Hematopoietic multipotent progenitor cell treated with erythropoietin and hydrocortisone succinate and interleukin-3 and kit ligand, for 8 days (in vitro differentiated cells): ENCODE data around the gene ZZZ3.
"Not testable (repeated sequence)": the region's sequence is repeated elsewhere in the genome, so short reads cannot be mapped to it uniquely, and the experiment has no call there.

Experiments used
- DNase-seq: peaks from one replicate; pipeline ENCODE4 v3.0.0-alpha.2; 2015

The ZZZ3 gene

DNA sequence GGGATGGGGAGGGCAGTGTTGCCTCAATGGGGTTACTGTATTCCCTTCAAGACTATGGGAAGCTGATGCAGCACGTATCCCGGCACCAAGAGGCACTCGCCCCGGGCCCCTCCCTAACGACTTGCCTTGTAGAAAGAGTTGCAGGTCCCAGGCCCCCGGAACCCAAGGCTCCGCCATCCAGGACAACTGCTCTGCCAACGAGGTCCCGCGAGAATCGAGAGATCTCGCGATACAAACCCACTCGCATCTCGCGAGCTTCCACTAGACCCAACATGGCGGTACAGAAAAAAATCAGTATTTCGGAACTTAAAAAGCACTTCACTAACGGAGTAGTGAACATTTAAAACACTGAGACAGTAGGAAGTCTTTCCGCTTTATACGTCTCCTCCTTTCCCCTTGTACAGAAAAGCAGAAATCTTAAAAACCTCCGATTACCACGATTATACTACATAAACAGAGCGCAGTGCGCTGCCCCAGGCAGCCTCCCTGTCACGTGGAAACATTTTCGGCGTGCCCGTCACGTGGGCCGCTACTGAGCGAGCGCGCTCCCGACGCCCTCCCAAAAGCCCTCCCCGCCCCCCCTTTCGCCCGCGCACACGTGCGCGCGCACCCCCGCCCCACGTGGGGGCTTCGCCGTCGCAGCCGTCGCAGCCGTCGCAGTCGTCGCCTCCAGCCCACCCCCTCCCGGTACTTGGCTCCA lies at the start of gene ZZZ3:
TSS of gene ZZZ3 (minus strand) at position 199 of the 700 bp plus-strand sequence. CDS start 49,304 bp downstream, outside the sequence.
- peak; percentile 95 for DNase-seq

DNA sequence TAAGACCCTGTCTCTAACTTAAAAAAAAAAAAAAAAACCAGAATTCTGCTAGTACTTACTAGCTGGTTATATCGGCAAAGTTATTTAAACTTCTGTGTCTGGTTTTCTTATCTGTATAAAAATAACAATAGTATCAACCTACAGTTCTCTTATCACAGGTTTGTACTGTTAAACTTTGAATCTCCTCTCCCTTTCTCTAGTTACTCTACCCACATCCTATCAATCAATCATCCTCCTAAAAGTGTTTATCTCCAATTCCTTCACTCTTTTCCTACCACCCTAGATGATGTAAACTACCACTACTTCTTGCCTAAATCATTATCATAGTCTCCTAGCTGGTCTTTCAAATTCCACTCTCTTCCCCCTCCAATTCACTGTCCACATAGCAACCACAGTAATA lies 49.6 kb upstream of the ZZZ3 start:
- no peak for DNase-seq

DNA sequence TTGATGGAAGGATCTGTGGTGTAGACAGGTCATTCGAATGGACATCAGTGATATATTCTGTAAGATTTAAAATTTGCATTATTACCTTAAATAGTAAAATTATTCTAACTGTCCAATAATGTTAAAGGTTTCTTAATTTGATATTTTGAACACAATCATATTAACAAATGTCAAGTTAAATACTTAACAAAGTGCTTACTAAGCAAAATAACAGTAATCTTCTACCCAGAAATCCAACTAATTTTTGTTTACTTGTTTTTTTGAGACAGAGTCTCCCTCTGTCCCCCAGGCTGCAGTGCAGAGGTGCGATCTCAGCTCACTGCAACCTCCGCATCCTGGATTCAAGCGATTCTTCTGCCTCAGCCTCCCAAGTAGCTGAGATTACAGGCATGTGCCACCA lies 43.2 kb upstream of the ZZZ3 start:
- DNase-seq, result no peak

DNA sequence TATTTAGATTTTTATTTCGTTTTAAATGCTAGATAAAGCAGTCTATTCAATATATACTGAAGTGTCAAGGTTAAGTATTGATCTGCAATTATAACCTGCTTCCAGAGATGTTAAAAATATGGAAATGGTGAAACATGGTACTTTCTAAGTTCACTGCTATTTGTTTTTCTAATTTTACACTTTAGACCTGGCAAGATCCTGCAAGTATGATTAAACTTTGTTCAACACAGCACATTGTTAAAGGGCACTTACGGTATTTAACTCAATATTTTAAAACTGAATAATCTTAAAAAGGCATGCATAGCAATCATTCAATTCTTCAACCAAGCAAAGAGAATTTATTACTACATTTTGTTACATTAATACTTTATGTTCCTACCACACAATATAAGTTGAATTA lies 35.7 kb upstream of the ZZZ3 start:
- DNase-seq, result no peak

DNA sequence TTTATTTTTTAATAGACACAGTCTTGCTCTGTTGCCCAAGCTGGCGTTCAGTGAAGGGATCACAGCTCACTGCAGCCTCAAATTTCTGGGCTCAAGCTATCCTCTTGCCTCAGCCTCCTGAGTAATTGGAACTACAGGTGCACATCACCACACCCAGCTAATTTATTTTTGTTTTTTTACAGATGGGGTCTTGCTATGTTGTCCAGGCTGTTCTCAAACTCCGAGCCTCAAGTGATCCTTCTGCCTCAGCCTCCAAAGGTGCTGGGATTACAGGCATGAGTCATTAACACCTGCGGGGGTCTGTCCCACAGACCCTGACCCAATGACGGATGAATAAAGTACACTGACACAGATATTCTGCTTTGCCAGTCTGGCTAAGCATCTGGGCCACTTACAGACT lies 33.6 kb upstream of the ZZZ3 start:
- no peak for DNase-seq

DNA sequence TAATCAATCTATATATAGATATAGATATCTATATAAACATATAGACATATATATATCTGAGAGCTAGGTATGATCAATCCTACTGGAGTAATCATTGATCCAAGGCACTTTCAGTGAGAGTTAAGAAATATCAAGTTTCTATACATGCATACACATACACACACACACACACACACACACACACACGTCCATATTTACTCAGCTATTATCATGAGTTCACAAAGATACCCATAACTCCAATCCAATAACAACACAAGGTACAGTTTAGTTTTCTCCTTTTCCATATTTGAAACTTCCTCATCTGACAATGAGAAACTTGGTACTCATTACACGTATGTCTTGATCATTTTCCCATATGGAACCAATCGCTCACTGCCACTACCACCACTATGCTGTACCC lies 27.3 kb upstream of the ZZZ3 start:
- DNase-seq, result no peak

DNA sequence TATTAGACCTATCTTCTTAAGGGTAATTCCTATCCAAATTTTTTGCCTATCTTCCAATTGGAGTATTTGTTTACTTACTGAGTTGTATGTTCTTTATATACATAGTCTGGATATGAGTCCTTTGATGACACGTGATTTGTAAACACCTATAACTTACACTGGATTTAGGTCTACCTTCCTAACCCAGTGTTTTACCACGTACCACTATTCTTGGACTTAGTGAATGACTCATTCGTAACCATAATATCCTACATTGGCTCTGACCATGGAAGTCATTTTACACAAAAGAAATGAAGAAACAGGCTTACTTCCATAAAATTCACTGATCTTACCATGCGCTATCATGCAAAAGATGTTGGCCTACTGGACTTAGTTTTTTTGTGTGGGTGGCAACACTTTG lies 23.9 kb upstream of the ZZZ3 start:
- DNase-seq, result no peak

DNA sequence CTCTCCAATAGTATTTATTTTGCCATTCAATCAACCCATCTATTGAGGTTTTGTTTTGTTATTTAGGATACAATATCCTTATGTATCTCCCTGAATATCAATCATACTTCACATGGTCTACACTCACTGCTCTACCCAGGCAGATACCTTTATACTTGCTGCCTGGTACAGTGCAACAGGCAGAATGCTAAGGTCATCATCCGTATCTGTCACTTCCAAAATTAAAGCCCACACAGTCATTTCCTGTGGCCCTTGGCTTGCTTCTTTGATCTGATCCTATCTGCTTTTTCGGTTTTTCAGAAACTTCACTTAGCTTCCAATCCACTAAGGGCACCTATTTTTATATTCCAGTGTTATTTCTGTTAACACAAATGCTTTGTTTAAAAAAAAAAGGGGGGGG lies 22.3 kb upstream of the ZZZ3 start:
- DNase-seq, result peak; percentile 59

DNA sequence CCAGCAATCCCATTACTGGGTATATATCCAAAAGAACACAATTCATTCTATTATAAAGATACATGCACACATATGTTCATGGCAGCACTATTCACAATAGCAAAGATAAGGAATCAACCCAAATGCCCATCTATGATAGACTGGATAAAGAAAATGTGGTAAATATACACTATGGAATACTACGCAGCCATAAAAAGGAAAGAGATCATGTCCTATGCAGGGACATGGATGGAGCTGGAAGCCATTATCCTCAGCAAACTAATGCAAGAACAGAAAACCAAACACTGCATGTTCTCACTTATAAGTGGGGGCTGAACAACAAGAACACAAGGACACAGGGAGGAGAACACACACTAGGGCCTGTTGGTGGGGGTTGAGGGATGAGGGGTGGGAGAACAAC lies 17.2 kb upstream of the ZZZ3 start:
- not testable (repeated sequence) for DNase-seq

DNA sequence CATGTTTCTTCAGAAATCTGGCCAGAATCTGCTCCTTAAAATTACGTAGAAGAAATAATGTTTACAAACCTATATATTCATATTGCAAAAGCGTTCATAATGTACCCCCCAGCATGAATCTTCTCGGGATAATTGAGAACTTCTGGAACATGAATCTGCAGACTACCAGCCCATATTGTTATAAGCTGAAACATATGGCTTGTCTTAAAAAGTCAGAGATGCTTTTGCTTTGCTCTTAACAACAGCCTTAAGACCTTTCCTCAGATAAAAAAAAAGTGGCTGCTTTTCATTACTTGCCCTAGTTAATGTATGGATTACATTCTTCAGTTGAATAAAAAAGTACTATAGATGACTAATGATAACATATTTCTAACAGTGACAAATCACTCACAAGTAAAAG lies 15.0 kb upstream of the ZZZ3 start:
- DNase-seq, result no peak

DNA sequence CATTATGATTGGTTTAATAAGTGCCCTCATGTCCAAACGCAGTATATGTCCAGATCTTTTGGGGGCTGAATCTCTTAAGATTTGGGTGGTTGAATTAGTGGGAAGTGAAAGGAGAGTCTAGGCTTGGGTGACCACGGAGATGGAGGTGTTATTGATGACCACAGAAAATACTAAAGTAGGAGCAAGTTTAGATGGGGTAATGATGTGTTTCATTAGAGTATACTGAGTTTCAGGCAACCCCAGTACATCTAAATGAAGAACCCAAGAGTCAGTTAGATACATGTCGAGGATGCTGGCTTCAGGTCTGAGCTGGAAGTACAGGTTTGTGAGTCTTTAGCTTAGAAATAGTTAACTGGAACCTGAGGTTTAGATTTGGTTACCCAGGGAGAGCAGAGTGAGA lies 6.5 kb upstream of the ZZZ3 start:
- no peak for DNase-seq

DNA sequence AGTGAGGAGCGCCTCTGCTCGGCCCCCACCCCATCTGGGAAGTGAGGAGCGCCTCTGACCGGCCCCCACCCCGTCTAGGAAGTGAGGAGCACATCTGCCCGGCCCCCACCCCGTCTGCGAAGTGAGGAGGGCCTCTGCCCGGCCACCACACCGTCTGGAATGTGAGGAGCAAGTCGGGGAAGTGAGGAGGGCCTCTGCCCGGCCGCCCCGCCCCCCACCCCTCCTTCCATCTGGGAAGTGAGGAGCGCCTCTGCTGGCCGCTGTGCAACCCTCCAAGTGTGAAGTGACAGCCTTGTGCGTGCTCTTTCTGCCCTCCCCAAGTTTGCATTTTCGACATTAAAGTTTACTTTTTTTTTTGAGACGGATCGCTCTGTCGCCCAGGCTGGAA lies 5.1 kb upstream of the ZZZ3 start:
- DNase-seq, result peak; percentile 43

DNA sequence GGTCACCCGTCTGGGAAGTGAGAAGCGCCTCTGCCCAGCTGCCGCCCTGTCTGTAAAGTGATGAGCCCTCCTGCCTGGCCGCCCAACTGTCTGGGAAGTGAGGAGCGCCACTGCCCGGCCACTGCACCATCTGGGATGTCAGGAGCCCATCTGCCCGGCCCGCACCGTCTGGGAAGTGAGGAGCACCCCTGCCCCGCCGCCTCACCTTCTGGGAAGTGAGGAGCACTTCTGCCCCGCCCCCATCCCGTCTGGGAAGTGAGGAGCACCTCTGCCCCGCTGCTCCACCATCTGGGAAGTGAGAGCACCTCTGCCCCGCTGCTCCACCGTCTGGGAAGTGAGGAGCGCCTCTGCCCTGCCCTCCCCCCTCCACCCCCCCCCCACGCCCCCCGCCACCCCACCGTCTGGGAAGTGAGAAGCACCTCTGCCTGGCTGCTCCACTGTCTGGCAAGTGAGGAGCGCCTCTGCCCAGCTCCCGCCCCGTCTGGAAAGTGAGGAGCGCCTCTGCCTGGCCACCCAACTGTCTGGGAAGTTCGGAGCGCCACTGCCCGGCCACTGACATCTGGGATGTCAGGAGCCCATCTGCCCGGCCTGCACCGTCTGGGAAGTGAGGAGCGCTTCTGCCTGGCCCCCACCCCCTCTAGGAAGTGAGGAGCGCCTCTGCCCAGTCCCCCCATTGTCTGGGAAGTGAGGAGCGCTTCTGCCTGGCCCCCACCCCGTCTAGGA lies 4.5 kb upstream of the ZZZ3 start:
- DNase-seq, result no peak

DNA sequence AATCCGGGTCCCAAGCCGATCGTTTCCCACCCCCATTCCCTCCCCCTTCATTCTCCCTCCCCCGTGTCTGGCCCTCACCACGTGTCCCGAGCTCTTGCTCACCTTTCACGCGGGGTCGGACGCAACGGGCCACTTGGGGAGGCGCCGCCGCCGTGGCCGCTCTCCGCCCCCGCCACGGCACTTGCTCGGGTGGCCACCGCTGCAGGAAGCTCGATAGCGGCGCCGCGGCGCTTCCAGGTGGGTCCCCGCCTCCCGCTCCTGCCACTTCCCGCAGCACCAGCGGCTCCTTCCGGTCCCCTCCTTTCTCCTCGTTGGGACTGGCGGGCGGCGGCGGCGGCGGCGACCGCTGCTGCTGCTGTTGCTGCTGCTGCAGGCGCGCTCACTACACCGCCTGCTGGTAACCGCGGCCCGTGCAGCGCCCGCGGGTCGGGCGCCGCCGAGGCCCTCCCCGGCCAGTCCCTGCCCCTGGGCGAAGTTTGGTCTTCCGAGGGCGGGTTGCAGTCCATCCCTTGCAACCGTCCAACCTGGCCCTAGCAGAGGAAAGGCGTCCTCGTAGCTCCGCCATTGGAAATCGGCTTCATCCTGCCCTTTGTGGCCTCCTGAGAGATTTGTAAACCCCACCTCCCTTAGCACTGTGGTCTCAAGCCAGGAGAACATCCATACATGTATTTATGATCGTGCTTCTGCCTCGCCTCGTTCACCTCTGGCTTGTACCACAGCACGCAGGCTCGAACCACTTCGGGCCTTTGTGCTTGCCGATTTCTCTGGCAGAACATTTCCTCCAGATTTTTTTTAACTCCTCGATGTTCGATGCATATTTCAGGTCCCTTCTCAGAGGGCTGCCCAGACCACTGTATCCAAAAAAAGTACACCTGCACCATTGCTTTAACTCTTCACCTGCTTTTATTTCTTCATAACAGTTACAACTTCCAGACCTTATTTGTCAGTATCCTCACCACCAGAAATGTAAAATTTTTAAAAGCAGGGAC lies 996 bp upstream of the ZZZ3 start:
- peak; percentile 93 for DNase-seq

DNA sequence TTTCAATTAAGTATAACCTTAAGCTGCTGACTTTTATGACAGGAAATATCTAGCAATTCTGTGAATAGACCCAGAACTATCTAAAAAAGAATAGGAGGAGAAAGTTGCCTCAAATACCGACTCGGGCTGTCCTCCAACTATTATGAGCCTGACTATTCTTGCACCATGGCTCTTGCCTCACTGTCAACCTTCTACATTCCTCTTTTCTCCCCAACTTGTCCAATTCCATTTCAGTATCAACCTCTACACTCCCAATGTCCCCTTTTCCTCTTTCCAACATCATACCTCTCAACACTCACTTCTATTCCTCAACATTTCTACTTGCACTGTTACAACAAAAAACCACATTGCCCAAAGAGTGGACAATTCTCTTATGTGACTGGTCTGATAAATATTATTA lies 2.3 kb downstream of the ZZZ3 start:
- no peak for DNase-seq

DNA sequence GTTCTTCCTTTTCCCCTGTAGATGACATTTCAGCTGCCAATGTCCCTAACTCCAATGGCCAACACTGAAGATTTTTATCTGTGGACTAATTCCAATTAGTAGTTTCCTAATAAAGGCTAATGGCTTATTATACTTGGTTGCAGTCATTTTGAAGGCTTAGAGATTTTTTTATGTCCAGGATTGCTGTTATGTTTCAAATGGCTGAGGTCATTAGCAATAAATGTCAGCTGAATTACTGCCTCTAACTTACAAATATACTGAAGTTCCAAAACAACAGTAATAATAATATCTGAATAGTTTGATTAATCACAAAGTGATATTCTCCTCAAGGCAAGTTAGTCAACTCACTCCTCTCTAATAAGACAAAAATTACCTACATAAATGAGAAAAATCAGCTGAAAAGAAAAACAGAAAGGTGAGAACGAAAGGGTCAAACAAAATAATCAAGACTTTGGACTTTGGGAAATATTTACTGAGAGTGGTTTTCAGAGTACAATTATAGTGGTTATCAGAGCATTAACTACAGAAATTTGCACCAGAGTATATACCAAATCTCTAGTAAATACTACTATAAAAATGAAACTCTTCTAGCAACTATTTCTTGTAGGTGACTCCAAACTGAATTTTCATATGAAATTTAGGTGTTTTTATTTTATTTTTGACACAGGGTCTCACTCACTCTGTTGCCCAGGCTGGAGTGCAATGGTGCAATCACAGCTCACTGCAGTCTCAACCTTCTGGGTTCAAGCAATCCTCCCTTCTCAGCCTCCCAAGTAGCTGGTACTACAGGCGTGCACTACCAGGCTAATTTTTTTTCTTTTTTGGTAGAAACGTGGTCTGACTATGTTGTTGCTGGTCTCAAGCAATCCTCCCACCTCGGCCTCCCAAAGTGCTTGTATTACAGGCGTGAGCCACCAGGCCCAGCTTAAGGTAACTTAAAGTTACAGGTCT lies 3.5 kb downstream of the ZZZ3 start:
- DNase-seq, result no peak

DNA sequence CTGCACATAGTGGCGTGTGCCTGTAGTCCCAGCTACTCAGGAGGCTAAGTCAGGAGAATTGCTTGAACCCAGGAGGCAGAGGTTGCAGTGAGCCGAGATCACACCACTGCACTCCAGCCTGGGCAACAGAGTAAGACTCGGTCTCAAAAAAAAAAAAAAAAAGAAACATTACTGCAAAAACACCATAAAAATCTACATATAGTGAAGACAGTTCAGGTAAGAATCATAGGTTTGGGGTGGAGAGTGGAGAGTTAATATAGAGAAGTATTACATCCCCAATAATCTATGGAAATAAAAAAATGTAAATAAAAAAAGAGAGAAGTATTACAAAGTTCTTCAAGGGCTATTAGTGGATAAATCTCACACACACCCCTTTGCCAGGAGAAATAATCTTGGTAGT lies 7.7 kb downstream of the ZZZ3 start:
- not testable (repeated sequence) for DNase-seq

DNA sequence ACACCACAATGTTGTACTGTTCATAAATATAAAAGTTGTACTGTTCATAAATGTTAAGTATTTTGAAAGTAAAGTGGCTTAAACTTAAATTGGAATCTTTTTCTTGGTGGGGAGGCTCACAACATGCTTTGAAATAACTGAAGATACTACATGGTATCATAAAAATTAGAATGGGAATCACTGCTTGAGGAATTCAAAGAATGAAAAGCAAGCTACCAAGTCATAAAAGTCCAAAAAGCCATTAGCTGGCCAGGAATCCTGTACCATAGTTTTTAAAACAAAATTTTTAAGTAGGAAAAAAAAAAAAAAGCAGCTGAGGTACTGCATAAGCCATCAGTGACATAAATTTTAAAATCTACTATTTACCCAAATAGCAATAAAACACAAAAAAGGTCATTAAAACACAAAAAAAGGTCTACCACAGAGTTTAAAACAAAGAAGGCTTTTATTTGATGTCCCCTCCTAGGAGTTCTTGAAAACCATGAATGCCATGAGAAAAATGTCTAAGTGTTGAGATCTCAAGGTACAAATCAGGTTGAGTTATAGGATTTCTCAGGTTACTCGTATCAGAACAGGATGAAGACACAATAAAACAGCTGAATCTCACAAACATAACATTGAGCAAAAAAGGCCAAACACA lies 8.6 kb downstream of the ZZZ3 start:
- no peak for DNase-seq

DNA sequence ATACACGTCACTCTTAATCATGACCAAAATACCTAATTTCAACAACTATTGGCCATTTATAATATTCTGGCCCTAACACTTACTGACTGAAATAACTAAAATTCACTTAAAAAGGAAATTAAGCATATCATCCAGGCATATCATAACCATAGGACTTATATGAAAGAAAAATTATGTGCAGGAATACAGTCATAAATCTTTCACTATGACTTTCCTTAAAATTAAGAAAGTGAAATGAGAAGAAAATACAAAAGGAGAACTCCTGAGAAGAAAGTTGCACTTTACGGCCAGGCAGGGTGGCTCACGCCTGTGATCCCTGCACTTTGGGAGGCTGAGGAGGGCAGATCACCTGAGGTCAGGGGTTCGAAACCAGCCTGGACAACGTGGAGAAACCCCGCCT lies 9.4 kb downstream of the ZZZ3 start:
- DNase-seq, result no peak

DNA sequence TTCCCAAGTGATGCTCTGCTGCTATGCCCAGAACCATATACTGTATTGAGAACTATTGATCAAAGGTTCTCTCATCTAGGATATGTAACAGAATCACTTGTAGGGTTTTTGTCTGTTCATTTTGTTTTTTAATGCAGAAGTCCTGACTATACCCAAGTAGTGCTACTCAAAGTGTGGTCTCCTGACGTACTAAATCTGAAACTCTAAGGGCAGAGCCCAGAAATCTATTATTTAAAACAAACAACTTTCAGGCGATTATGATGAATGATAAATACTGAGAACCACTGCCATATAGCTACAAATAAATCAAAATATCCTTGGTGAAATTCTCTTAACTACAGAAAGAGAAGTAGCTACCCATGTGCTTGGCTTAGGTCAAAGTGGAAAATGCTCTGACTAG lies 10.1 kb downstream of the ZZZ3 start:
- no peak for DNase-seq

DNA sequence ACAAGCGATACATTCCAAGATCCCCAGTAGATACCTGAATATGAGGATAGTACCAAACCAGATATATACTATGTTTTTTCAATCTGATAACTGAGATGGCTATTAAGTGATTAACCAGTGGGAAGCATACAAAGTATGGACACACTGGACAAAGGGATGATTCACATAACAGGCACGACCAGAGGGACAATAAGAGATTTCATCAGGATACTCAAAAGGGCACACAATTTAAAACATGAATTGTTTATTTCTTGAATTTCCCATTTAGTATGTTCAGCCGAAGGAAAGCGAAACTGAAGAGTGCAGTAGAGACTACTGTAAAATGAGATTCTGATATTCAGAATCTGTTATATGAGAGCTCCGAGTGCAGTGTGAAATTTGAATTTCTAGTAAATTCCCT lies 10.6 kb downstream of the ZZZ3 start:
- DNase-seq, result no peak

DNA sequence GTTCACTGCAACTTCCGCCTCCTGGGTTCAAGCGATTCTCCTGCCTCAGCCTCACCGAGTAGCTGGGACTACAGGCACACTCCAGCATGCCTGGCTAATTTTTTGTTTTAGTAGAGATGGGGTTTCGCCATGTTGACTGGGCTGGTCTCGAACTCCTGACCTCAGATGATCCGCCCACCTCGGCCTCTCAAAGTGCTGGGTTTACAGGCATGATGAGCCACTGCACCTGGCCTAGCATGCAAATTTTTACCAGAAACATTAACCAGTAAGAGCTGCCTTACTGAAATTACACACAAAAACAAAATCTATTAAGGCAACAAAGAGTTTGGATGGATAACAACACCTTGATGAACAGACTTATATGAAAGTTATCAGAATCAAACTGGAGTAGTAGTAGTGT lies 12.1 kb downstream of the ZZZ3 start:
- DNase-seq, result no peak
